IMR-90 (cell line): ENCODE results near the gene INO80. TPM values are rescaled to one million over a fixed set of nuclear protein-coding genes. Genes with fewer than 3 reads are reported as not detected.

Experiments used
- ATAC-seq: fragments of 200-7000 bp; cut with Tn5 transposase; 2 replicates; pipeline ENCODE4 v1.9.1; 2020; ENCODE audit warnings: low read depth, mild to moderate bottlenecking, moderate library complexity
- BruUV-seq: library from RNA; stranded (reverse); fragments of 400-500 nt; replicated peaks from 2 replicates; lab custom pipeline; 2021; lab: Mats Ljungman, UMichigan
- CTCF ChIA-PET: fragments of 300-600 bp; formaldehyde crosslinking; extraction: SDS; loops from one replicate; lab custom pipeline; 2021; ENCODE audit warnings: antibody characterized with exemption; lab: Yijun Ruan, JAX
- POLR2A ChIA-PET: fragments of 300-600 bp; sonication (Branson Sonifier 250); formaldehyde crosslinking; loops from one replicate; lab custom pipeline; 2022; ENCODE audit warnings: antibody characterized with exemption; ENCODE audit not compliant: unreplicated experiment; lab: Charles Lee
- DNase-seq: peaks from one replicate; pipeline ENCODE4 v3.0.0; 2013
- H2AFZ ChIP-seq: replicated peaks from 2 replicates; pipeline ENCODE3; 2013; ENCODE audit warnings: low read length, mild to moderate bottlenecking; ENCODE audit not compliant: poor library complexity
- H2AK5ac ChIP-seq: 2 replicates; pipeline ENCODE4 v1.6.1; 2013; ENCODE audit warnings: low read depth, low read length, inconsistent platforms
- H2AK9ac ChIP-seq: replicated peaks from 2 replicates; pipeline ENCODE3; 2013; ENCODE audit warnings: mild to moderate bottlenecking, low read depth, low read length, moderate library complexity; ENCODE audit not compliant: poor library complexity
- H2BK120ac ChIP-seq: 2 replicates; pipeline ENCODE4 v1.6.1; 2013; ENCODE audit warnings: low read depth, low read length, inconsistent platforms
- H2BK15ac ChIP-seq: 3 replicates; pipeline ENCODE4 v1.6.1; 2013; ENCODE audit warnings: low read depth, low read length, inconsistent platforms
- H2BK20ac ChIP-seq: 2 replicates; pipeline ENCODE4 v1.6.1; 2013; ENCODE audit warnings: low read depth, mild to moderate bottlenecking, inconsistent platforms, low read length, moderate library complexity
- H2BK5ac ChIP-seq: 2 replicates; pipeline ENCODE4 v1.6.1; 2013; ENCODE audit warnings: mild to moderate bottlenecking, low read depth, low read length, inconsistent platforms; ENCODE audit not compliant: poor library complexity, severe bottlenecking
- H3K14ac ChIP-seq: replicated peaks from 2 replicates; pipeline ENCODE4 v1.6.1; 2013; ENCODE audit warnings: low read depth, low read length, inconsistent platforms
- H3K18ac ChIP-seq: 2 replicates; pipeline ENCODE4 v1.6.1; 2013; ENCODE audit warnings: low read depth, low read length, control low read depth
- H3K23ac ChIP-seq: 2 replicates; pipeline ENCODE4 v1.6.1; 2013; ENCODE audit warnings: low read depth, low read length, inconsistent platforms
- H3K27ac ChIP-seq: 2 replicates; pipeline ENCODE4 v1.5.1; 2013; ENCODE audit warnings: mild to moderate bottlenecking, control low read depth, low read length; ENCODE audit not compliant: insufficient read depth
- H3K27me3 ChIP-seq: 2 replicates; pipeline ENCODE4 v1.6.1; 2013; ENCODE audit warnings: low read length; ENCODE audit not compliant: control insufficient read depth, insufficient read depth
- H3K36me3 ChIP-seq: 2 replicates; pipeline ENCODE4 v1.6.1; 2013; ENCODE audit warnings: low read length, mixed read lengths; ENCODE audit not compliant: control insufficient read depth, insufficient read depth
- H3K4ac ChIP-seq: 2 replicates; pipeline ENCODE4 v1.6.1; 2013; ENCODE audit warnings: low read depth, low read length, inconsistent platforms
- H3K4me1 ChIP-seq: 2 replicates; pipeline ENCODE4 v1.6.1; 2013; ENCODE audit warnings: low read length, mixed read lengths; ENCODE audit not compliant: control insufficient read depth, insufficient read depth
- H3K4me2 ChIP-seq: 2 replicates; pipeline ENCODE4 v1.6.1; 2013; ENCODE audit warnings: low read depth, mild to moderate bottlenecking, control low read depth, low read length, moderate library complexity
- H3K4me3 ChIP-seq: 2 replicates; pipeline ENCODE4 v1.5.1; 2013; ENCODE audit warnings: low read depth, mild to moderate bottlenecking, control low read depth, low read length, moderate library complexity; ENCODE audit not compliant: insufficient read depth
- H3K56ac ChIP-seq: 2 replicates; pipeline ENCODE4 v1.6.1; 2013; ENCODE audit warnings: low read length, inconsistent platforms; ENCODE audit not compliant: insufficient read depth; ENCODE audit errors: extremely low read depth
- H3K79me1 ChIP-seq, 2 experiments: 2 replicates each; pipeline ENCODE4 v1.6.1; 2013; ENCODE audit warnings: low read length in 2 of 2, inconsistent platforms in 1 of 2, low read depth in 1 of 2
- H3K9ac ChIP-seq: 2 replicates; pipeline ENCODE4 v1.6.1; 2013; ENCODE audit warnings: low read depth, low read length, control low read depth
- H3K9me1 ChIP-seq: 2 replicates; pipeline ENCODE4 v1.6.1; 2013; ENCODE audit warnings: low read length, inconsistent platforms; ENCODE audit not compliant: insufficient read depth
- H3K9me3 ChIP-seq: 2 replicates; pipeline ENCODE4 v1.6.1; 2013; ENCODE audit warnings: low read length; ENCODE audit not compliant: control insufficient read depth, insufficient read depth
- H4K20me1 ChIP-seq: 2 replicates; pipeline ENCODE4 v1.6.1; 2013; ENCODE audit warnings: low read length, inconsistent platforms; ENCODE audit not compliant: insufficient read depth
- H4K5ac ChIP-seq: 2 replicates; pipeline ENCODE4 v1.6.1; 2013; ENCODE audit warnings: mild to moderate bottlenecking, low read depth, low read length, control low read depth
- H4K8ac ChIP-seq, 2 experiments: 2 replicates each; pipeline ENCODE4 v1.6.1; 2013; ENCODE audit warnings: low read depth in 2 of 2, low read length in 2 of 2, control low read depth in 1 of 2, inconsistent platforms in 1 of 2
- H4K91ac ChIP-seq: 2 replicates; pipeline ENCODE4 v1.6.1; 2013; ENCODE audit warnings: low read depth, low read length, inconsistent platforms; ENCODE audit not compliant: insufficient read depth
- BHLHE40 ChIP-seq: fragments of 150-350 bp; IDR thresholded peaks from 2 replicates; pipeline ENCODE4 v1.6.1; 2016; ENCODE audit warnings: mild to moderate bottlenecking, low read depth, low read length
- CEBPB ChIP-seq: IDR thresholded peaks from 2 replicates; pipeline ENCODE4 v1.6.1; 2012; ENCODE audit warnings: low read depth, low read length, improper control_type of control experiment
- CHD1 ChIP-seq: IDR thresholded peaks from 2 replicates; pipeline ENCODE4 v1.6.1; 2012; ENCODE audit warnings: low read depth, low read length, improper control_type of control experiment
- ELK1 ChIP-seq: fragments of 150-350 bp; IDR thresholded peaks from 2 replicates; pipeline ENCODE4 v1.6.1; 2016; ENCODE audit warnings: low read depth, mild to moderate bottlenecking, low read length, moderate library complexity, borderline replicate concordance
- FOS ChIP-seq: fragments of 150-350 bp; IDR thresholded peaks from 2 replicates; pipeline ENCODE4 v1.6.1; 2016; ENCODE audit warnings: low read depth, low read length
- MAFK ChIP-seq: IDR thresholded peaks from 2 replicates; pipeline ENCODE4 v1.6.1; 2012; ENCODE audit warnings: low read depth, low read length, improper control_type of control experiment
- MAZ ChIP-seq: IDR thresholded peaks from 2 replicates; pipeline ENCODE4 v1.6.1; 2012; ENCODE audit warnings: low read depth, mild to moderate bottlenecking, low read length, improper control_type of control experiment, moderate library complexity, borderline replicate concordance
- MXI1 ChIP-seq: IDR thresholded peaks from 2 replicates; pipeline ENCODE4 v1.6.1; 2012; ENCODE audit warnings: low read depth, mild to moderate bottlenecking, low read length, moderate library complexity, borderline replicate concordance
- NFE2L2 ChIP-seq: fragments of 150-350 bp; IDR thresholded peaks from 2 replicates; pipeline ENCODE4 v1.6.1; 2016; ENCODE audit warnings: low read depth, mild to moderate bottlenecking, low read length
- POLR2A ChIP-seq: IDR thresholded peaks from 2 replicates; pipeline ENCODE4 v1.6.1; 2012; ENCODE audit warnings: mild to moderate bottlenecking, low read depth, low read length
- RAD21 ChIP-seq: IDR thresholded peaks from 2 replicates; pipeline ENCODE4 v1.6.1; 2012; ENCODE audit warnings: low read length, improper control_type of control experiment
- RCOR1 ChIP-seq: IDR thresholded peaks from 2 replicates; pipeline ENCODE4 v1.6.1; 2012; ENCODE audit warnings: mild to moderate bottlenecking, low read length, improper control_type of control experiment; ENCODE audit not compliant: insufficient replicate concordance
- RFX5 ChIP-seq: IDR thresholded peaks from 2 replicates; pipeline ENCODE4 v1.8.0; 2012; ENCODE audit warnings: low read depth, mild to moderate bottlenecking, low read length, moderate library complexity
- SMC3 ChIP-seq: fragments of 150-350 bp; IDR thresholded peaks from 2 replicates; pipeline ENCODE4 v1.6.1; 2016; ENCODE audit warnings: low read depth, mild to moderate bottlenecking, antibody characterized with exemption, low read length, moderate library complexity
- WGBS, 2 experiments: methylation state at CpG; one replicate each; pipeline versions ENCODE4 v1.1.5 to v1.1.7; 2013; ENCODE audit warnings: missing lambda C conversion rate in 2 of 2; ENCODE audit not compliant: insufficient read length in 1 of 2; ENCODE audit errors: extremely low coverage in 2 of 2; 5-methylcytosine and 5-hydroxymethylcytosine counted together
- dilution Hi-C: fragments of 300-500 bp; cut with HindIII; formaldehyde crosslinking; loops from one replicate; pipeline ENCODE4 v1.14.3; 2018; ENCODE audit warnings: low sequenced_read_pairs; ENCODE audit not compliant: unreplicated experiment
- in situ Hi-C: fragments of 300-500 bp; cut with MboI; formaldehyde crosslinking; loops from 3 replicates; pipeline ENCODE4 v1.14.3; 2019; ENCODE audit warnings: low sequenced_read_pairs, inconsistent platforms, mixed read lengths
- intact Hi-C: fragments of 100-400 bp; cut with micrococcal nuclease; formaldehyde crosslinking; loops from 2 replicates; pipeline ENCODE4 v1.10.0; 2022
- polyA plus RNA-seq, 3 experiments: library from polyadenylated mRNA; depleted of rRNA; stranded (reverse); fragments of >200 nt; gene quantifications; 2 replicates each; pipeline ENCODE4 v1.2.3, GENCODE V29; 2012; ENCODE audit warnings: low replicate concordance in 1 of 3
- total RNA-seq: library from RNA; depleted of rRNA; stranded (reverse); fragments of >200 nt; gene quantifications from 2 replicates; pipeline ENCODE4 v1.2.3, GENCODE V29; 2012
- TF ChIP-seq, protein P1 (sequence below): conservative IDR thresholded peaks from 2 replicates; pipeline ENCODE4 v1.5.1; 2012; ENCODE audit warnings: mild to moderate bottlenecking, low read depth, low read length, improper control_type of control experiment
- TF ChIP-seq, protein P2 (sequence below): fragments of 150-350 bp; IDR thresholded peaks from 2 replicates; pipeline ENCODE4 v1.6.1; 2017; ENCODE audit warnings: mild to moderate bottlenecking, antibody characterized with exemption, low read length, low read depth

INO80 gene
- total and polyA plus RNA-seq, 2 of the 4 experiments (the other 2 are of a cell fraction): 6.0 to 13.3 TPM

DNA sequence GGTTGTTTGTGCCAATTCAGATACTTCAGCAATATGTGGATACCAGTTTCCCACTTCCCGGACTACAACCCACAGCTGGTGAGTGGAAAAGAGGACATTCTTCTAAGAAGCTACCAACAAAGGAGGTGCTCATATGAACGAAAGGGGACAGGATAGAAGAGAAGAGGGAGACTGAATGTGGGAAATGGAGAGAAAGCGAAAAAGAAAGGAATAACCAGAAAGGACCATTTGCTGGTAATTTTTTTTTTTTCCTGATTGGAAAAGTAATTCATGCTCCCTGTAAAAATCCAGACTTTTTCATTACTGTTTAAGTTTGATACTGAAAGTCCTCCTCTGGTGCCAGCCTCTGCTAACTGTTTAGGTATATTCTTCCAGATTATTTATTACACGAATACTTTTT lies 164.3 kb downstream of the INO80 start:
- no TSS peak for BruUV-seq
- no peak overlapping the region for H3K18ac ChIP-seq
- DNase-seq: no peak
- CTCF ChIA-PET: interaction anchor here (4.6 kb wide), 1 partner anchor 10 kb away, joined by 23 read pairs; no protein-coding TSS in a partner anchor
- no peak overlapping the region for H3K9ac ChIP-seq
- 0 out of 2 replicates have a peak overlapping the region, but pooled peaks have one; percentile 31 for H4K5ac ChIP-seq
- ATAC-seq: no peak
- no peaks in the 10 kb centered on the region for H3K9me3 ChIP-seq
- peak overlapping the region; percentile 86; the same call in 2 of the 3 replicates for H2BK15ac ChIP-seq
- WGBS, 2 experiments: no CpG with 5 or more reads among the region's 4 CpGs
- H2BK20ac ChIP-seq: peak overlapping the region; percentile 48; the same call in 1 of the 2 replicates
- H3K4me3 ChIP-seq: no peak overlapping the region
- peaks cover 14 to 45% of the 10 kb centered on the region in 2 experiments for H3K79me1 ChIP-seq
- no peak overlapping the region for H3K4me2 ChIP-seq
- intact Hi-C loops (loop anchor here (2.0 to 5.0 kb wide), 2 partner anchors 31 to 66 kb away; no protein-coding TSS in a partner anchor), dilution Hi-C loops (no loop called here), in situ Hi-C loops (no loop called here)
- H3K14ac ChIP-seq: no peak overlapping the region
- H3K56ac ChIP-seq: no peak overlapping the region
- no peaks in the 10 kb centered on the region for H3K27me3 ChIP-seq
- H4K20me1 ChIP-seq: peaks cover 34% of the 10 kb centered on the region
- no peak overlapping the region for H2AK9ac ChIP-seq
- H3K9me1 ChIP-seq: peaks cover 20% of the 10 kb centered on the region
- H2BK120ac ChIP-seq: peak overlapping the region; percentile 54
- H4K91ac ChIP-seq: peak overlapping the region; percentile 65
- H2BK5ac ChIP-seq: no peak overlapping the region
- H3K4ac ChIP-seq: peak overlapping the region; percentile 55; the same call in 1 of the 2 replicates
- peaks cover 21% of the 10 kb centered on the region for H3K36me3 ChIP-seq
- no peak overlapping the region for H2AFZ ChIP-seq
- peak overlapping the region; percentile 8 to 78; a peak in 2 of 4 replicates for H4K8ac ChIP-seq
- POLR2A ChIA-PET: no interaction called here
- TF ChIP-seq ELK1 (no peak), RAD21 (no peak), POLR2A (no peak), RCOR1 (no peak), SMC3 (no peak), BHLHE40 (no peak), MAFK (no peak), MAZ (no peak), MXI1 (no peak), NFE2L2 (no peak), FOS (no peak), CHD1 (no peak), CEBPB (no peak), RFX5 (no peak)
- TF ChIP-seq, protein P1, sequence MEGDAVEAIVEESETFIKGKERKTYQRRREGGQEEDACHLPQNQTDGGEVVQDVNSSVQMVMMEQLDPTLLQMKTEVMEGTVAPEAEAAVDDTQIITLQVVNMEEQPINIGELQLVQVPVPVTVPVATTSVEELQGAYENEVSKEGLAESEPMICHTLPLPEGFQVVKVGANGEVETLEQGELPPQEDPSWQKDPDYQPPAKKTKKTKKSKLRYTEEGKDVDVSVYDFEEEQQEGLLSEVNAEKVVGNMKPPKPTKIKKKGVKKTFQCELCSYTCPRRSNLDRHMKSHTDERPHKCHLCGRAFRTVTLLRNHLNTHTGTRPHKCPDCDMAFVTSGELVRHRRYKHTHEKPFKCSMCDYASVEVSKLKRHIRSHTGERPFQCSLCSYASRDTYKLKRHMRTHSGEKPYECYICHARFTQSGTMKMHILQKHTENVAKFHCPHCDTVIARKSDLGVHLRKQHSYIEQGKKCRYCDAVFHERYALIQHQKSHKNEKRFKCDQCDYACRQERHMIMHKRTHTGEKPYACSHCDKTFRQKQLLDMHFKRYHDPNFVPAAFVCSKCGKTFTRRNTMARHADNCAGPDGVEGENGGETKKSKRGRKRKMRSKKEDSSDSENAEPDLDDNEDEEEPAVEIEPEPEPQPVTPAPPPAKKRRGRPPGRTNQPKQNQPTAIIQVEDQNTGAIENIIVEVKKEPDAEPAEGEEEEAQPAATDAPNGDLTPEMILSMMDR: no peak
- TF ChIP-seq, protein P2, sequence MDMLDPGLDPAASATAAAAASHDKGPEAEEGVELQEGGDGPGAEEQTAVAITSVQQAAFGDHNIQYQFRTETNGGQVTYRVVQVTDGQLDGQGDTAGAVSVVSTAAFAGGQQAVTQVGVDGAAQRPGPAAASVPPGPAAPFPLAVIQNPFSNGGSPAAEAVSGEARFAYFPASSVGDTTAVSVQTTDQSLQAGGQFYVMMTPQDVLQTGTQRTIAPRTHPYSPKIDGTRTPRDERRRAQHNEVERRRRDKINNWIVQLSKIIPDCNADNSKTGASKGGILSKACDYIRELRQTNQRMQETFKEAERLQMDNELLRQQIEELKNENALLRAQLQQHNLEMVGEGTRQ: no peak
- peak overlapping the region; percentile 42; the same call in 1 of the 2 replicates for H3K23ac ChIP-seq
- H3K27ac ChIP-seq: no peak overlapping the region
- no peak overlapping the region for H2AK5ac ChIP-seq
- H3K4me1 ChIP-seq: peaks cover 24% of the 10 kb centered on the region
